GM12878 (cell line): ENCODE measurements around the gene SEMA6C.

Source experiments
- CREB1 ChIP-seq: IDR thresholded peaks from 2 replicates; pipeline ENCODE4 v1.6.1; 2012; ENCODE audit warnings: low read depth, mild to moderate bottlenecking, inconsistent platforms
- EP300 ChIP-seq, 2 experiments: fragments of 150-350 bp in 1 of 2; IDR thresholded peaks; 2 replicates each; pipeline ENCODE4 v1.6.1; 2011 to 2012; ENCODE audit warnings: low read depth in 2 of 2, low read length in 2 of 2, borderline replicate concordance in 1 of 2, improper control_type of control experiment in 1 of 2, inconsistent platforms in 1 of 2; ENCODE audit not compliant: control insufficient read depth in 1 of 2
- MYC ChIP-seq: IDR thresholded peaks from 2 replicates; pipeline ENCODE4 v1.6.1; 2011; ENCODE audit warnings: mild to moderate bottlenecking, low read length, moderate library complexity, inconsistent platforms; ENCODE audit not compliant: insufficient read depth, insufficient replicate concordance, insufficient read length, severe bottlenecking
- POLR2A ChIP-seq: IDR thresholded peaks from 2 replicates; pipeline ENCODE4 v1.6.1; 2011; ENCODE audit warnings: low read depth, mild to moderate bottlenecking, low read length
- TAF1 ChIP-seq: IDR thresholded peaks from 2 replicates; pipeline ENCODE4 v1.6.1; 2011; ENCODE audit warnings: mild to moderate bottlenecking, low read depth, low read length, borderline replicate concordance
- YY1 ChIP-seq: IDR thresholded peaks from 2 replicates; pipeline ENCODE4 v1.6.1; 2011; ENCODE audit warnings: low read depth, mild to moderate bottlenecking, low read length
- TF ChIP-seq, protein P1 (sequence below): IDR thresholded peaks from 2 replicates; pipeline ENCODE4 v1.6.1; 2011; ENCODE audit warnings: low read depth, mild to moderate bottlenecking, low read length, moderate library complexity, borderline replicate concordance; ENCODE audit errors: extremely low read depth
- TF ChIP-seq, protein P2 (sequence below): IDR thresholded peaks from 2 replicates; pipeline ENCODE4 v1.6.1; 2011; ENCODE audit warnings: low read depth, low read length, improper control_type of control experiment, borderline replicate concordance
- TF ChIP-seq, protein P3 (sequence below), 3 experiments: IDR thresholded peaks in 2 of 3; conservative IDR thresholded peaks in 1 of 3; 2 replicates each; pipeline ENCODE4 v1.5.1; 2011; ENCODE audit warnings: low read depth in 3 of 3, low read length in 3 of 3, mild to moderate bottlenecking in 3 of 3, control low read depth in 2 of 3, moderate library complexity in 2 of 3, inconsistent platforms in 1 of 3, mixed read lengths in 1 of 3; ENCODE audit not compliant: control insufficient read depth in 2 of 3, insufficient read depth in 1 of 3; ENCODE audit errors: extremely low read depth in 1 of 3
- TF ChIP-seq, protein P4 (sequence below): fragments of 450-650 bp; formaldehyde crosslinking; IDR thresholded peaks from 2 replicates; pipeline ENCODE4 v1.4.0; 2022; ENCODE audit warnings: mild to moderate bottlenecking, moderate library complexity

DNA sequence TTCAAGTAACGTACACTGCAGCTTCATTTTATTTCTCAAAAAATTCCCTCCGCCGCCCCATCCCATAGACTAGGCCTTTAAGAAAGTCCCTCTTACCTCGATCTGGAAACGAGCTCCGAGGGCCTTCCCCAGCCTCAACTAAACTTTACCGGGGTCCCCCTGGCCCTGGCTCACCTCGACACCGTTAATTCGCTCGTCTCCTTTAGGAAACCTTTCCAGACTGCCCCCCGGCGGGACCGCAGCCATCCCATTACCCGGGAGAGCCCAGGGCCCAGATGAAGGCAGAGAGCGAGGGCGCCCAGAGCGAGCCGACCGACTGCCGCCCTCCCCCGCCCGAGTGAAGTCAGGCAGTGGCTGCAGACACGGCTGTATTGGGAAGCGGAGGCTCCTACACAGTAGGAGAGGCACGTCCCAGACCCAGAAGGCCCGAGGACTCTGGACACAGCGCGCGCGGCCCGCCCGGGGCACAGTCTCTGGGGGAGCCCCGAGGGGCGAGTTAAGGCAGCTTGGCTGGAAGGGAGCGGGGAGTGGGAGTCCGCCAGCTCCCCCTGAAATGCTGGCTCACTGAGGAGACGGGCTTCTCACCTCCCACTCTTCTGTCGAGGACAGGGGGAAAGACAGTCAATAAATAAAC is 14.6 kb downstream of the SEMA6C start:
- TF ChIP-seq, protein P1, sequence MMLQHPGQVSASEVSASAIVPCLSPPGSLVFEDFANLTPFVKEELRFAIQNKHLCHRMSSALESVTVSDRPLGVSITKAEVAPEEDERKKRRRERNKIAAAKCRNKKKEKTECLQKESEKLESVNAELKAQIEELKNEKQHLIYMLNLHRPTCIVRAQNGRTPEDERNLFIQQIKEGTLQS = no peak
- TF ChIP-seq, protein P2, sequence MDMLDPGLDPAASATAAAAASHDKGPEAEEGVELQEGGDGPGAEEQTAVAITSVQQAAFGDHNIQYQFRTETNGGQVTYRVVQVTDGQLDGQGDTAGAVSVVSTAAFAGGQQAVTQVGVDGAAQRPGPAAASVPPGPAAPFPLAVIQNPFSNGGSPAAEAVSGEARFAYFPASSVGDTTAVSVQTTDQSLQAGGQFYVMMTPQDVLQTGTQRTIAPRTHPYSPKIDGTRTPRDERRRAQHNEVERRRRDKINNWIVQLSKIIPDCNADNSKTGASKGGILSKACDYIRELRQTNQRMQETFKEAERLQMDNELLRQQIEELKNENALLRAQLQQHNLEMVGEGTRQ = no peak
- TF ChIP-seq, protein P3, sequence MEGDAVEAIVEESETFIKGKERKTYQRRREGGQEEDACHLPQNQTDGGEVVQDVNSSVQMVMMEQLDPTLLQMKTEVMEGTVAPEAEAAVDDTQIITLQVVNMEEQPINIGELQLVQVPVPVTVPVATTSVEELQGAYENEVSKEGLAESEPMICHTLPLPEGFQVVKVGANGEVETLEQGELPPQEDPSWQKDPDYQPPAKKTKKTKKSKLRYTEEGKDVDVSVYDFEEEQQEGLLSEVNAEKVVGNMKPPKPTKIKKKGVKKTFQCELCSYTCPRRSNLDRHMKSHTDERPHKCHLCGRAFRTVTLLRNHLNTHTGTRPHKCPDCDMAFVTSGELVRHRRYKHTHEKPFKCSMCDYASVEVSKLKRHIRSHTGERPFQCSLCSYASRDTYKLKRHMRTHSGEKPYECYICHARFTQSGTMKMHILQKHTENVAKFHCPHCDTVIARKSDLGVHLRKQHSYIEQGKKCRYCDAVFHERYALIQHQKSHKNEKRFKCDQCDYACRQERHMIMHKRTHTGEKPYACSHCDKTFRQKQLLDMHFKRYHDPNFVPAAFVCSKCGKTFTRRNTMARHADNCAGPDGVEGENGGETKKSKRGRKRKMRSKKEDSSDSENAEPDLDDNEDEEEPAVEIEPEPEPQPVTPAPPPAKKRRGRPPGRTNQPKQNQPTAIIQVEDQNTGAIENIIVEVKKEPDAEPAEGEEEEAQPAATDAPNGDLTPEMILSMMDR (IDR thresholded peaks at IDR 0.05 in 2 of 3, conservative IDR thresholded peaks at IDR 0.05 in 1 of 3; ENCODE audit: control insufficient read depth in 2 of 3, extremely low read depth in 1 of 3, insufficient read depth in 1 of 3, low read depth in 3 of 3, low read length in 3 of 3) = no peak
- TF ChIP-seq MYC = no peak
- TF ChIP-seq POLR2A = no peak
- TF ChIP-seq CREB1 = no peak
- TF ChIP-seq EP300 (IDR thresholded peaks at IDR 0.05; ENCODE audit: borderline replicate concordance in 1 of 2, control insufficient read depth in 1 of 2, low read depth in 2 of 2, low read length in 2 of 2) = no peak
- no peak for TF ChIP-seq TAF1
- TF ChIP-seq YY1 = no peak
- TF ChIP-seq, protein P4, sequence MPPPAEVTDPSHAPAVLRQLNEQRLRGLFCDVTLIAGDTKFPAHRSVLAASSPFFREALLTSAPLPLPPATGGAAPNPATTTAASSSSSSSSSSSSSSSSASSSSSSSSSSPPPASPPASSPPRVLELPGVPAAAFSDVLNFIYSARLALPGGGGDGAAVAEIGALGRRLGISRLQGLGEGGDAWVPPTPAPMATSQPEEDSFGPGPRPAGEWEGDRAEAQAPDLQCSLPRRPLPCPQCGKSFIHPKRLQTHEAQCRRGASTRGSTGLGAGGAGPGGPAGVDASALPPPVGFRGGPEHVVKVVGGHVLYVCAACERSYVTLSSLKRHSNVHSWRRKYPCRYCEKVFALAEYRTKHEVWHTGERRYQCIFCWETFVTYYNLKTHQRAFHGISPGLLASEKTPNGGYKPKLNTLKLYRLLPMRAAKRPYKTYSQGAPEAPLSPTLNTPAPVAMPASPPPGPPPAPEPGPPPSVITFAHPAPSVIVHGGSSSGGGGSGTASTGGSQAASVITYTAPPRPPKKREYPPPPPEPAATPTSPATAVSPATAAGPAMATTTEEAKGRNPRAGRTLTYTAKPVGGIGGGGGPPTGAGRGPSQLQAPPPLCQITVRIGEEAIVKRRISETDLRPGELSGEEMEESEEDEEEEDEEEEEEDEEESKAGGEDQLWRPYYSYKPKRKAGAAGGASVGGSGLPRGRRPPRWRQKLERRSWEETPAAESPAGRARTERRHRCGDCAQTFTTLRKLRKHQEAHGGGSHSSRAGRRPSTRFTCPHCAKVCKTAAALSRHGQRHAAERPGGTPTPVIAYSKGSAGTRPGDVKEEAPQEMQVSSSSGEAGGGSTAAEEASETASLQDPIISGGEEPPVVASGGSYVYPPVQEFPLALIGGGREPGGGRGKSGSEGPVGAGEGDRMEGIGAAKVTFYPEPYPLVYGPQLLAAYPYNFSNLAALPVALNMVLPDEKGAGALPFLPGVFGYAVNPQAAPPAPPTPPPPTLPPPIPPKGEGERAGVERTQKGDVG = no peak
